Measurements from ENCODE around the gene PHEX. TPM values are rescaled to one million over a fixed set of nuclear protein-coding genes. Genes with fewer than 3 reads are reported as not detected.

The PHEX gene
- total RNA-seq, 4 donors from 2014 or later = 0.52 to 1.2 (median 0.65) TPM

DNA sequence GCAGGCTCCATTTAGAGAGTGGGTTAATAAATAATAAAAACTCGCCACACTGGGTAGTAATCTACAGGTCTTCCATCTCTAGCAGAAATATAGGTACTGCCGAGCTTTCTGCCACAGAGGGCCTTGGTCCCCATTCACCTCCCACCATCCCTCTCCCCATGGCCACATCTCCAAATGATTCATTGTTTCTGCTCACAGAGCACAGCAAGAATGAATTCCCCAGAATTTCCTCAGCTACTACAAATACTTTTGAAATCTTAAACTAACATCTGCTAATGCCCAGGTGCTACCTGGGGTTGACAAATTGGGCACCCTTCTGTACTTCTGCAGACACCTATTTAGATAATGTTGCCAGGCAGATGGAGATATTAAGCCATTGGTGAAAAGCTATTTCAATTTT lies 5.1 kb downstream of the PHEX start:
- no peak for DNase-seq (ENCODE audit: extremely low spot score)
- intact Hi-C loops (cut with DNase I) = no loop called here
- no peaks in the 10 kb centered on the region for H3K27me3 ChIP-seq
- WGBS = 69% methylated on average over 2 of the region's 2 CpGs
- no peaks in the 10 kb centered on the region for H3K9me3 ChIP-seq
- no peak overlapping the region for H3K27ac ChIP-seq (replicated peaks in 1 of 4)
- TF ChIP-seq CTCF (IDR thresholded peaks at IDR 0.05) (no peak), POLR2A (IDR thresholded peaks at IDR 0.05; ENCODE audit: low read depth) (no peak), EP300 (IDR thresholded peaks at IDR 0.05) (no peak), POLR2AphosphoS5 (IDR thresholded peaks at IDR 0.05) (no peak)
- H3K36me3 ChIP-seq = no peaks in the 10 kb centered on the region
- no peak overlapping the region for H3K4me3 ChIP-seq
- no peaks in the 10 kb centered on the region for H3K4me1 ChIP-seq

DNA sequence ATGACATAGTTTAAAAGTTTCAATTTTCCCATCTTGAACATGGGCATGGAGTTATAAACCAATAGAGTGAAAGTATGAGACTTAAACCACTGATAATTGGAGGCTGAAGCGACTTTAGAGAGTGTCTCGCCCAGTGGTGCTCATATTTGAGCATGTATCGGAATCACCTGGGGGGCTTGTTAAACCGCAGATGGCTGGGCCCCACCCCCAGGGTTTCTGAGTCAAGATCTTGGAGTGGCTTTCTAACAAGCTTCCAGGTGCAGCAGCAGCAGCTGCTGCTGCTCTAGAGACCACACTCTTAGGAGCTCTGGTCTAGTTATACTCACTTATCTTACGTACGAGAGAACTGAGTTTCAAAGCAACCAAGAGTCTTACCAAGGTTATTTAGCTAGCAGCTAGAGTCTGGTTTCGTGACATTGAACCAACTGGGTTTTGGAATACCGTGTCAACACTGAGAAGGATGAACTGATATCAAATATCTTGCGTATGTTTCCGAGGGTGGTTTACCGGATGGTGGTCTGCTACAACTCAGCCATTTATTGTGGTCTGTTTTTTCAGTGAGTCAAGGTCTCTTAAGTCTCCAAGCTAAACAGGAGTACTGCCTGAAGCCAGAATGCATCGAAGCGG lies 5.9 kb downstream of the PHEX start:
- WGBS = 91% methylated on average over 13 of the region's 13 CpGs
- TF ChIP-seq CTCF (IDR thresholded peaks at IDR 0.05) = no peak
- TF ChIP-seq POLR2AphosphoS5 (IDR thresholded peaks at IDR 0.05) = no peak
- no peak for TF ChIP-seq POLR2A (IDR thresholded peaks at IDR 0.05; ENCODE audit: low read depth)
- no peaks in the 10 kb centered on the region for H3K36me3 ChIP-seq
- H3K4me3 ChIP-seq = no peak overlapping the region
- DNase-seq (ENCODE audit: extremely low spot score) = no peak
- no peaks in the 10 kb centered on the region for H3K27me3 ChIP-seq
- H3K27ac ChIP-seq (replicated peaks in 1 of 4) = no peak overlapping the region
- intact Hi-C loops (cut with DNase I) = no loop called here
- H3K4me1 ChIP-seq = no peaks in the 10 kb centered on the region
- no peaks in the 10 kb centered on the region for H3K9me3 ChIP-seq

GRCh38 chrX:22039541-22039940 lies 7.4 kb downstream of the PHEX start:
- DNase-seq (ENCODE audit: extremely low spot score) = no peak
- Histone ChIP-seq H3K4me1 (no peaks in the 10 kb centered on the region), H3K36me3 (no peaks in the 10 kb centered on the region), H3K9me3 (no peaks in the 10 kb centered on the region), H3K4me3 (no peak overlapping the region), H3K27me3 (no peaks in the 10 kb centered on the region), H3K27ac (replicated peaks in 1 of 4) (no peak overlapping the region)
- intact Hi-C loops (cut with DNase I) = no loop called here
- TF ChIP-seq EP300 (IDR thresholded peaks at IDR 0.05) = no peak
- TF ChIP-seq CTCF (IDR thresholded peaks at IDR 0.05) = no peak
- no peak for TF ChIP-seq POLR2A (IDR thresholded peaks at IDR 0.05; ENCODE audit: low read depth)
- TF ChIP-seq POLR2AphosphoS5 (IDR thresholded peaks at IDR 0.05) = no peak
- 71% methylated on average over 6 of the region's 6 CpGs for WGBS

DNA sequence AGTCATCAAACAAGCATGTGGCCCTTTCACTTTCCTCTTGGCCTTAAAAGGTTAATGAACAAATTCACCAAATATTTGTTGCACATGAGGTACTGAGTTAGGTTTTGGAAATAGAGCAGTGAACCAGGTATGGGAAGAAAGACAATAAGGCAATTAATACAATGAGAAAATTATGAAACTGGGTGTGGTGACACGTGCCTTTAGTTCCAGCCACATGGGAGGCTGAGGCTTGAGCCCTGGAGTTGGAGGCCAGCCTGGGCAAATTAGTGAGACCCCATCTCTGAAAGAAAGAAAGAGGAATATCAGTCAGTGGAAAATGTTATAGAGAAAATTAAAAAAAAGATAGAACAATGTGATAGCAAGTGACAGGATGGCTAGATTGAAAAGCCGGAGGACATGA lies 8.1 kb downstream of the PHEX start:
- no peaks in the 10 kb centered on the region for H3K27me3 ChIP-seq
- H3K4me1 ChIP-seq = no peaks in the 10 kb centered on the region
- intact Hi-C loops (cut with DNase I) = no loop called here
- TF ChIP-seq CTCF (IDR thresholded peaks at IDR 0.05) (no peak), POLR2A (IDR thresholded peaks at IDR 0.05; ENCODE audit: low read depth) (no peak), EP300 (IDR thresholded peaks at IDR 0.05) (no peak), POLR2AphosphoS5 (IDR thresholded peaks at IDR 0.05) (no peak)
- no peak overlapping the region for H3K4me3 ChIP-seq
- no peak for DNase-seq (ENCODE audit: extremely low spot score)
- no peaks in the 10 kb centered on the region for H3K36me3 ChIP-seq
- no peak overlapping the region for H3K27ac ChIP-seq (replicated peaks in 1 of 4)
- no peaks in the 10 kb centered on the region for H3K9me3 ChIP-seq
- WGBS = 91% methylated on average over 2 of the region's 2 CpGs

All from esophagus muscularis mucosa (tissue), 4 donors.